K562 (cell line): ENCODE data around the gene LDAH.

Source experiments
- CBX3 ChIP-seq, 2 experiments: IDR thresholded peaks; 1 replicate in 1 of 2; 2 replicates in 1 of 2; pipeline ENCODE4 v1.6.1; 2012; ENCODE audit warnings: inconsistent platforms in 2 of 2, low read length in 2 of 2, borderline replicate concordance in 1 of 2, control low read depth in 1 of 2
- CHD2 ChIP-seq: IDR thresholded peaks from 2 replicates; pipeline ENCODE4 v1.6.1; 2011; ENCODE audit warnings: low read depth, low read length
- COPS2 ChIP-seq: fragments of 450-650 bp; conservative IDR thresholded peaks from 2 replicates; pipeline ENCODE4 v1.6.1; 2016; ENCODE audit warnings: mild to moderate bottlenecking, moderate library complexity
- EHMT2 ChIP-seq: fragments of 450-650 bp; IDR thresholded peaks from 2 replicates; pipeline ENCODE4 v1.6.1; 2018; ENCODE audit warnings: antibody characterized with exemption
- FOXA1 ChIP-seq: fragments of 450-650 bp; IDR thresholded peaks from 2 replicates; pipeline ENCODE4 v1.6.1; 2016; ENCODE audit warnings: mild to moderate bottlenecking, borderline replicate concordance
- KDM1A ChIP-seq, 2 experiments: fragments of 450-650 bp; IDR thresholded peaks; 2 replicates each; pipeline ENCODE4 v1.6.1; 2016; ENCODE audit warnings: mild to moderate bottlenecking in 2 of 2
- NELFE ChIP-seq: IDR thresholded peaks from 2 replicates; pipeline ENCODE4 v1.6.1; 2011; ENCODE audit warnings: mild to moderate bottlenecking; ENCODE audit not compliant: insufficient read depth, insufficient read length
- NR3C1 ChIP-seq: sonication (generic); formaldehyde crosslinking; IDR thresholded peaks from 2 replicates; pipeline ENCODE4 v1.8.1; 2022; ENCODE audit warnings: missing genetic modification reagents
- RAD21 ChIP-seq, 2 experiments: fragments of 250-450 bp in 1 of 2; fragments of 450-650 bp in 1 of 2; sonication (Bioruptor Pico) in 1 of 2; formaldehyde crosslinking in 1 of 2; IDR thresholded peaks in 1 of 2; conservative IDR thresholded peaks in 1 of 2; 2 replicates each; pipeline versions ENCODE4 v1.4.0 to v1.8.0; 2020 to 2022; ENCODE audit warnings: mild to moderate bottlenecking in 2 of 2, moderate library complexity in 1 of 2
- ZNF274 ChIP-seq: IDR thresholded peaks from 2 replicates; pipeline ENCODE4 v1.6.1; 2011; ENCODE audit warnings: low read depth, mild to moderate bottlenecking, low read length, moderate library complexity, borderline replicate concordance
- TF ChIP-seq, protein P1 (sequence below), 3 experiments: IDR thresholded peaks in 2 of 3; conservative IDR thresholded peaks in 1 of 3; 2 replicates each; pipeline ENCODE4 v1.5.1; 2011 to 2012; ENCODE audit warnings: low read length in 3 of 3, mild to moderate bottlenecking in 3 of 3, control low read depth in 2 of 3, improper control_type of control experiment in 1 of 3, inconsistent platforms in 1 of 3, low read depth in 1 of 3, mixed read lengths in 1 of 3, moderate library complexity in 1 of 3; ENCODE audit not compliant: insufficient read depth in 2 of 3
- TF ChIP-seq, protein P2 (sequence below), 2 experiments: fragments of 450-650 bp; IDR thresholded peaks; 2 replicates each; pipeline ENCODE4 v1.6.1; 2016; ENCODE audit warnings: mild to moderate bottlenecking in 2 of 2, borderline replicate concordance in 1 of 2, low read depth in 1 of 2, moderate library complexity in 1 of 2
- TF ChIP-seq, protein P3 (sequence below), 2 experiments: fragments of 450-650 bp; formaldehyde crosslinking in 1 of 2; IDR thresholded peaks; 2 replicates each; pipeline versions ENCODE4 v1.4.0 to v1.6.1; 2014 to 2020; ENCODE audit warnings: mild to moderate bottlenecking in 2 of 2, borderline replicate concordance in 1 of 2, low read depth in 1 of 2

DNA sequence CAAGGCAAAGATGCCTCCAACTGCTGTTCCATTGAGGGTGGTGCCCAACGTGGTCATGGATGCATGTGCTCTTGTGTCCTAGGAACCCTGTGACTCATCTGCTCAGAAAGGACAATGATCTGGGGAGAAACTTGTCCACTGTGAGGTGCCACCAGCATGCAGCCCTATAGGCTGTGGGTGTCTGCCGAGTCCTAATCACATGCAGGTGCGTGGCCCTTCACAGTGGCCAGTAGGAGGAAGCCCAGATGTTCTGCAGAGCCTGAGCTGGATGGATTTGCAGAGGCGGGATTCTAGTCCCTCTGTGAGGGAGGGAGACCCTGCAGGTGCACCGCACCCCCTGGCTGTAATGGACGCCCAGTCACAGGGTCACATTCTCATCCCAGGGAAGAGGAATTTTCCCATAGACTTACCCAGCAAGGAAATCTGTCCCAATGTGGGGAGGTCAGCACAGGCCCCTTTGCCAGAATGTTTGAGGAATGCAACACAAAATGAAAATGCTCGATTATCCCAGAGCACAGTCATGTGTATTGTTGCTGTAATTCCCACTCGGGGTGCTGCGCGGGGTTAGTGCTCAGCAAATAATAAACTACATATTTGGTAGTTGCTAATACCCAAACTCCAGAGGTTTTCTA, 142.0 kb downstream of the LDAH start:
- no peak for TF ChIP-seq RAD21 (CRISPR knock-in tag; conservative IDR thresholded peaks at IDR 0.05 in 1 of 2, IDR thresholded peaks at IDR 0.05 in 1 of 2)
- no peak for TF ChIP-seq ZNF274
- TF ChIP-seq, protein P1, sequence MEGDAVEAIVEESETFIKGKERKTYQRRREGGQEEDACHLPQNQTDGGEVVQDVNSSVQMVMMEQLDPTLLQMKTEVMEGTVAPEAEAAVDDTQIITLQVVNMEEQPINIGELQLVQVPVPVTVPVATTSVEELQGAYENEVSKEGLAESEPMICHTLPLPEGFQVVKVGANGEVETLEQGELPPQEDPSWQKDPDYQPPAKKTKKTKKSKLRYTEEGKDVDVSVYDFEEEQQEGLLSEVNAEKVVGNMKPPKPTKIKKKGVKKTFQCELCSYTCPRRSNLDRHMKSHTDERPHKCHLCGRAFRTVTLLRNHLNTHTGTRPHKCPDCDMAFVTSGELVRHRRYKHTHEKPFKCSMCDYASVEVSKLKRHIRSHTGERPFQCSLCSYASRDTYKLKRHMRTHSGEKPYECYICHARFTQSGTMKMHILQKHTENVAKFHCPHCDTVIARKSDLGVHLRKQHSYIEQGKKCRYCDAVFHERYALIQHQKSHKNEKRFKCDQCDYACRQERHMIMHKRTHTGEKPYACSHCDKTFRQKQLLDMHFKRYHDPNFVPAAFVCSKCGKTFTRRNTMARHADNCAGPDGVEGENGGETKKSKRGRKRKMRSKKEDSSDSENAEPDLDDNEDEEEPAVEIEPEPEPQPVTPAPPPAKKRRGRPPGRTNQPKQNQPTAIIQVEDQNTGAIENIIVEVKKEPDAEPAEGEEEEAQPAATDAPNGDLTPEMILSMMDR (IDR thresholded peaks at IDR 0.05 in 2 of 3, conservative IDR thresholded peaks at IDR 0.05 in 1 of 3; ENCODE audit: insufficient read depth in 2 of 3, low read depth in 1 of 3, low read length in 3 of 3) = no peak
- no peak for TF ChIP-seq COPS2
- TF ChIP-seq, protein P2, sequence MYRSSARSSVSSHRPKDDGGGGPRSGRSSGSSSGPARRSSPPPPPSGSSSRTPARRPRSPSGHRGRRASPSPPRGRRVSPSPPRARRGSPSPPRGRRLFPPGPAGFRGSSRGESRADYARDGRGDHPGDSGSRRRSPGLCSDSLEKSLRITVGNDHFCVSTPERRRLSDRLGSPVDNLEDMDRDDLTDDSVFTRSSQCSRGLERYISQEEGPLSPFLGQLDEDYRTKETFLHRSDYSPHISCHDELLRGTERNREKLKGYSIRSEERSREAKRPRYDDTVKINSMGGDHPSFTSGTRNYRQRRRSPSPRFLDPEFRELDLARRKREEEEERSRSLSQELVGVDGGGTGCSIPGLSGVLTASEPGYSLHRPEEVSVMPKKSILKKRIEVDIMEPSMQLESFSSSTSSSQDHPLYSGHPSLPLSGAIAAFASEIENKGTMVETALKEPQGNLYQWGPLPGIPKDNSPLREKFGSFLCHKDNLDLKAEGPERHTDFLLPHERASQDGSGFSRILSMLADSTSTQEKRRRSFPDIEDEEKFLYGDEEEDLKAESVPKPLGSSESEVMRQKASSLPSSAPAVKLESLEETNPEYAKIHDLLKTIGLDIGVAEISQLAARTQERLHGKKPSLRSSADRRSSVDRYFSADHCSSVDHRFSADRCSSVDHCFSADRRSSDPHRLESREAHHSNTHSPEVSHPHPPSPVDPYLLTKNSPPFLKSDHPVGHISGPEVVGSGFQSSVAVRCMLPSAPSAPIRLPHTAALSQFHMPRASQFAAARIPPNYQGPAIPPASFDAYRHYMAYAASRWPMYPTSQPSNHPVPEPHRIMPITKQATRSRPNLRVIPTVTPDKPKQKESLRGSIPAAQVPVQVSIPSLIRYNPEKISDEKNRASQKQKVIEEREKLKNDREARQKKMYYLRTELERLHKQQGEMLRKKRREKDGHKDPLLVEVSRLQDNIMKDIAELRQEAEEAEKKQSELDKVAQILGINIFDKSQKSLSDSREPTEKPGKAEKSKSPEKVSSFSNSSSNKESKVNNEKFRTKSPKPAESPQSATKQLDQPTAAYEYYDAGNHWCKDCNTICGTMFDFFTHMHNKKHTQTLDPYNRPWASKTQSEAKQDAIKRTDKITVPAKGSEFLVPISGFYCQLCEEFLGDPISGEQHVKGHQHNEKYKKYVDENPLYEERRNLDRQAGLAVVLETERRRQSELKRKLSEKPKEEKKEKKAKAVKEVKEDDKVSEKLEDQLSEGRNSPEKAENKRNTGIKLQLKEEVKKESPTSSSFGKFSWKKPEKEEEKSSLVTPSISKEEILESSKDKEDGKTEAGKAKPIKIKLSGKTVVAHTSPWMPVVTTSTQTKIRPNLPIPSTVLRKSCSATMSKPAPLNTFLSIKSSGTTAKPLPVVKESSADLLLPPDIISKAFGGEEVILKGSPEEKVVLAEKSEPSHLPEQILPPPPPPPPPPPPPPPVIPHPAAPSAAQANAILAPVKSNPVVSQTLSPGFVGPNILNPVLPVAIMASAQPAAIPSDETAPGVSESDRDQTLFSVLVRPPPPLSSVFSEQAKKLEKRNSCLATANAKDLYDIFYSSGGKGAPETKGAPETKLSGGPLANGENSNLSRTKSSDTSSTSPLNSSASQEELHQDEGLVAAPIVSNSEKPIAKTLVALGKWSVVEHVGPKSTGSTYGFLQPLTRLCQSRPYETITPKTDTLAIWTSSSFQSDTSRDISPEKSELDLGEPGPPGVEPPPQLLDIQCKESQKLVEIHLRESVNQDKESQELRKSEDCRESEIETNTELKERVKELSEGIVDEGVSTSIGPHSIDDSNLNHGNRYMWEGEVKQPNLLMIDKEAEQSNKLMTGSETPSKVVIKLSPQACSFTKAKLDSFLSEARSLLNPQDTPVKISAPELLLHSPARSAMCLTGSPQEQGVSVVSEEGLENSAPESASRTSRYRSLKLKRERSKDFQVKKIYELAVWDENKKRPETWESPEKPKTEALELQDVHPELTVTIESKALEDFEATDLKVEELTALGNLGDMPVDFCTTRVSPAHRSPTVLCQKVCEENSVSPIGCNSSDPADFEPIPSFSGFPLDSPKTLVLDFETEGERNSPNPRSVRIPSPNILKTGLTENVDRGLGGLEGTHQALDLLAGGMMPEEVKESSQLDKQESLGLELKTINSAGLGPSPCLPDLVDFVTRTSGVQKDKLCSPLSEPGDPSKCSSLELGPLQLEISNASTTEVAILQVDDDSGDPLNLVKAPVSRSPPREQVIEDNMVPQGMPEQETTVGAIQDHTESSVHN (IDR thresholded peaks at IDR 0.05; ENCODE audit: borderline replicate concordance in 1 of 2, low read depth in 1 of 2) = no peak
- TF ChIP-seq KDM1A (IDR thresholded peaks at IDR 0.05) = no peak
- TF ChIP-seq NELFE = no peak
- no peak for TF ChIP-seq FOXA1
- no peak for TF ChIP-seq EHMT2
- TF ChIP-seq CBX3 (IDR thresholded peaks at IDR 0.05; ENCODE audit: borderline replicate concordance in 1 of 2, low read length in 2 of 2) = no peak
- TF ChIP-seq NR3C1 (CRISPR knock-in tag) = no peak
- TF ChIP-seq, protein P3, sequence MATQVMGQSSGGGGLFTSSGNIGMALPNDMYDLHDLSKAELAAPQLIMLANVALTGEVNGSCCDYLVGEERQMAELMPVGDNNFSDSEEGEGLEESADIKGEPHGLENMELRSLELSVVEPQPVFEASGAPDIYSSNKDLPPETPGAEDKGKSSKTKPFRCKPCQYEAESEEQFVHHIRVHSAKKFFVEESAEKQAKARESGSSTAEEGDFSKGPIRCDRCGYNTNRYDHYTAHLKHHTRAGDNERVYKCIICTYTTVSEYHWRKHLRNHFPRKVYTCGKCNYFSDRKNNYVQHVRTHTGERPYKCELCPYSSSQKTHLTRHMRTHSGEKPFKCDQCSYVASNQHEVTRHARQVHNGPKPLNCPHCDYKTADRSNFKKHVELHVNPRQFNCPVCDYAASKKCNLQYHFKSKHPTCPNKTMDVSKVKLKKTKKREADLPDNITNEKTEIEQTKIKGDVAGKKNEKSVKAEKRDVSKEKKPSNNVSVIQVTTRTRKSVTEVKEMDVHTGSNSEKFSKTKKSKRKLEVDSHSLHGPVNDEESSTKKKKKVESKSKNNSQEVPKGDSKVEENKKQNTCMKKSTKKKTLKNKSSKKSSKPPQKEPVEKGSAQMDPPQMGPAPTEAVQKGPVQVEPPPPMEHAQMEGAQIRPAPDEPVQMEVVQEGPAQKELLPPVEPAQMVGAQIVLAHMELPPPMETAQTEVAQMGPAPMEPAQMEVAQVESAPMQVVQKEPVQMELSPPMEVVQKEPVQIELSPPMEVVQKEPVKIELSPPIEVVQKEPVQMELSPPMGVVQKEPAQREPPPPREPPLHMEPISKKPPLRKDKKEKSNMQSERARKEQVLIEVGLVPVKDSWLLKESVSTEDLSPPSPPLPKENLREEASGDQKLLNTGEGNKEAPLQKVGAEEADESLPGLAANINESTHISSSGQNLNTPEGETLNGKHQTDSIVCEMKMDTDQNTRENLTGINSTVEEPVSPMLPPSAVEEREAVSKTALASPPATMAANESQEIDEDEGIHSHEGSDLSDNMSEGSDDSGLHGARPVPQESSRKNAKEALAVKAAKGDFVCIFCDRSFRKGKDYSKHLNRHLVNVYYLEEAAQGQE (IDR thresholded peaks at IDR 0.05; ENCODE audit: borderline replicate concordance) = no peak
- TF ChIP-seq, protein P3 (CRISPR knock-in tag; IDR thresholded peaks at IDR 0.05; ENCODE audit: low read depth) = no peak
- TF ChIP-seq CHD2 = no peak
